ENCODE measurements around the gene MYO5B.

MYO5B gene

GRCh38 chr18:50177294-50177992, 17.5 kb downstream of the MYO5B start:
- H3K36me3 ChIP-seq, result no peaks in the 10 kb centered on the region
- TF ChIP-seq CTCF (IDR thresholded peaks at IDR 0.05; ENCODE audit: low read depth, low read length), result no peak
- DNase-seq, result no peak
- H3K27ac ChIP-seq, result no peak overlapping the region
- no peak overlapping the region for H3K4me3 ChIP-seq (ENCODE audit: low read depth, low read length)
- H3K9me3 ChIP-seq (ENCODE audit: severe bottlenecking), result no peaks in the 10 kb centered on the region
- H3K27me3 ChIP-seq (ENCODE audit: insufficient read depth, low read depth, severe bottlenecking), result no peaks in the 10 kb centered on the region

- H3K36me3 ChIP-seq, result no peaks in the 10 kb centered on the region
- TF ChIP-seq CTCF (IDR thresholded peaks at IDR 0.05; ENCODE audit: low read depth, low read length), result no peak
- no peak overlapping the region for H3K4me3 ChIP-seq (ENCODE audit: low read depth, low read length)
Measured at GRCh38 chr18:50172367-50172766, 22.6 kb downstream of the MYO5B start.

GRCh38 chr18:50171406-50171805, 23.5 kb downstream of the MYO5B start:
- Histone ChIP-seq H3K27ac (no peak overlapping the region), H3K4me3 (ENCODE audit: low read depth, low read length) (no peak overlapping the region), H3K27me3 (ENCODE audit: insufficient read depth, low read depth, severe bottlenecking) (no peaks in the 10 kb centered on the region), H3K9me3 (ENCODE audit: severe bottlenecking) (no peaks in the 10 kb centered on the region), H3K36me3 (no peaks in the 10 kb centered on the region)
- TF ChIP-seq CTCF (IDR thresholded peaks at IDR 0.05; ENCODE audit: low read depth, low read length), result no peak
- no peak for DNase-seq

More at GRCh38 chr18:50172367-50172766, 22.6 kb downstream of the MYO5B start:
- no peak for DNase-seq
- no peaks in the 10 kb centered on the region for H3K27me3 ChIP-seq (ENCODE audit: insufficient read depth, low read depth, severe bottlenecking)
- H3K9me3 ChIP-seq (ENCODE audit: severe bottlenecking), result no peaks in the 10 kb centered on the region
- no peak overlapping the region for H3K27ac ChIP-seq

GRCh38 chr18:50170004-50170403, 24.9 kb downstream of the MYO5B start:
- no peak overlapping the region for H3K27ac ChIP-seq
- no peaks in the 10 kb centered on the region for H3K27me3 ChIP-seq (ENCODE audit: insufficient read depth, low read depth, severe bottlenecking)
- peak; percentile 31 for TF ChIP-seq CTCF (IDR thresholded peaks at IDR 0.05; ENCODE audit: low read depth, low read length)
- no peaks in the 10 kb centered on the region for H3K36me3 ChIP-seq
- H3K9me3 ChIP-seq (ENCODE audit: severe bottlenecking), result no peaks in the 10 kb centered on the region
- no peak overlapping the region for H3K4me3 ChIP-seq (ENCODE audit: low read depth, low read length)
- no peak for DNase-seq

GRCh38 chr18:50169149-50169548, 25.8 kb downstream of the MYO5B start:
- H3K27me3 ChIP-seq (ENCODE audit: insufficient read depth, low read depth, severe bottlenecking), result no peaks in the 10 kb centered on the region
- no peak for TF ChIP-seq CTCF (IDR thresholded peaks at IDR 0.05; ENCODE audit: low read depth, low read length)
- H3K9me3 ChIP-seq (ENCODE audit: severe bottlenecking), result no peaks in the 10 kb centered on the region
- no peak overlapping the region for H3K27ac ChIP-seq
- no peak for DNase-seq
- no peak overlapping the region for H3K4me3 ChIP-seq (ENCODE audit: low read depth, low read length)
- H3K36me3 ChIP-seq, result no peaks in the 10 kb centered on the region

- no peak for DNase-seq
- no peaks in the 10 kb centered on the region for H3K27me3 ChIP-seq (ENCODE audit: insufficient read depth, low read depth, severe bottlenecking)
- H3K4me3 ChIP-seq (ENCODE audit: low read depth, low read length), result no peak overlapping the region
- no peaks in the 10 kb centered on the region for H3K36me3 ChIP-seq
- H3K9me3 ChIP-seq (ENCODE audit: severe bottlenecking), result no peaks in the 10 kb centered on the region
- no peak for TF ChIP-seq CTCF (IDR thresholded peaks at IDR 0.05; ENCODE audit: low read depth, low read length)
- H3K27ac ChIP-seq, result no peak overlapping the region
Measured at GRCh38 chr18:50167966-50168365, 27.0 kb downstream of the MYO5B start.
